Neutrophil (primary cell): ENCODE data around the gene TARBP1.

Experiments
- H3K27ac ChIP-seq: fragments of 200-600 bp; sonication (generic); 2 replicates; pipeline ENCODE4 v1.5.1; 2016; ENCODE audit warnings: mild to moderate bottlenecking, moderate library complexity
- H3K27me3 ChIP-seq: fragments of 200-600 bp; sonication (generic); 2 replicates; pipeline ENCODE4 v1.6.0; 2016; ENCODE audit warnings: mild to moderate bottlenecking
- H3K36me3 ChIP-seq: fragments of 200-600 bp; sonication (generic); 2 replicates; pipeline ENCODE4 v1.5.1; 2017
- H3K4me1 ChIP-seq, 2 experiments: fragments of 200-600 bp in 1 of 2; sonication (generic) in 1 of 2; 1 replicate in 1 of 2; 2 replicates in 1 of 2; pipeline versions ENCODE4 v1.5.1 to v1.6.1; 2013 to 2016; ENCODE audit warnings: low read depth in 1 of 2, low read length in 1 of 2, mild to moderate bottlenecking in 1 of 2, moderate library complexity in 1 of 2; ENCODE audit not compliant: control insufficient read depth in 1 of 2, insufficient read depth in 1 of 2
- H3K4me3 ChIP-seq, 2 experiments: fragments of 200-600 bp in 1 of 2; sonication (generic) in 1 of 2; 1 replicate in 1 of 2; 2 replicates in 1 of 2; pipeline ENCODE4 v1.5.1; 2013 to 2016; ENCODE audit warnings: low read depth in 1 of 2, low read length in 1 of 2, mild to moderate bottlenecking in 1 of 2, moderate library complexity in 1 of 2
- H3K9me3 ChIP-seq: fragments of 200-600 bp; sonication (generic); 2 replicates; pipeline ENCODE4 v1.5.1; 2016
- TF ChIP-seq, protein P1 (sequence below): fragments of 200-600 bp; sonication (generic); IDR thresholded peaks from 2 replicates; pipeline ENCODE4 v1.5.1; 2016; ENCODE audit warnings: antibody characterized with exemption

The TARBP1 gene

DNA sequence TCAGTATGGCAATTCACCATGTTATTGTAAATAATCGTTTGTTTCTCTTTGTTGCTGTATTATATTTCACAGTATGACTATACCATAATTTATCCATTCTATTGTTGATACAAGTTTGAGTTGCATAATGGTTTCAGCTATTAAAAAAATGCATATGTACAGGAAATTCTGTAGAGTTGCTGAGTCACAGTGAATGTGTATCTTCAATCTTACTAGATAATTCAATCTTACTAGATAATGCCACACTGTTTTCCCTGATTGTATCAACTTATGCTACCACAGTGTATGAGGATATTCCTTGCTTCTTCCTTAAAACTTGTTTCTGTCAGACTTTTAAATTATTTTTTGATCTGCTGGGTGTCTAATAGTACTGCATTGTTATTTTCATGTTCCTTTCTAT, 109.2 kb downstream of the TARBP1 start:
- H3K27me3 ChIP-seq = peaks cover 19% of the 10 kb centered on the region
- TF ChIP-seq, protein P1, sequence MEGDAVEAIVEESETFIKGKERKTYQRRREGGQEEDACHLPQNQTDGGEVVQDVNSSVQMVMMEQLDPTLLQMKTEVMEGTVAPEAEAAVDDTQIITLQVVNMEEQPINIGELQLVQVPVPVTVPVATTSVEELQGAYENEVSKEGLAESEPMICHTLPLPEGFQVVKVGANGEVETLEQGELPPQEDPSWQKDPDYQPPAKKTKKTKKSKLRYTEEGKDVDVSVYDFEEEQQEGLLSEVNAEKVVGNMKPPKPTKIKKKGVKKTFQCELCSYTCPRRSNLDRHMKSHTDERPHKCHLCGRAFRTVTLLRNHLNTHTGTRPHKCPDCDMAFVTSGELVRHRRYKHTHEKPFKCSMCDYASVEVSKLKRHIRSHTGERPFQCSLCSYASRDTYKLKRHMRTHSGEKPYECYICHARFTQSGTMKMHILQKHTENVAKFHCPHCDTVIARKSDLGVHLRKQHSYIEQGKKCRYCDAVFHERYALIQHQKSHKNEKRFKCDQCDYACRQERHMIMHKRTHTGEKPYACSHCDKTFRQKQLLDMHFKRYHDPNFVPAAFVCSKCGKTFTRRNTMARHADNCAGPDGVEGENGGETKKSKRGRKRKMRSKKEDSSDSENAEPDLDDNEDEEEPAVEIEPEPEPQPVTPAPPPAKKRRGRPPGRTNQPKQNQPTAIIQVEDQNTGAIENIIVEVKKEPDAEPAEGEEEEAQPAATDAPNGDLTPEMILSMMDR = no peak
- no peak overlapping the region for H3K27ac ChIP-seq
- H3K9me3 ChIP-seq = no peaks in the 10 kb centered on the region
- no peaks in the 10 kb centered on the region for H3K36me3 ChIP-seq
- peaks cover 12 to 15% of the 10 kb centered on the region in 2 experiments for H3K4me1 ChIP-seq
- H3K4me3 ChIP-seq = no peak overlapping the region

DNA sequence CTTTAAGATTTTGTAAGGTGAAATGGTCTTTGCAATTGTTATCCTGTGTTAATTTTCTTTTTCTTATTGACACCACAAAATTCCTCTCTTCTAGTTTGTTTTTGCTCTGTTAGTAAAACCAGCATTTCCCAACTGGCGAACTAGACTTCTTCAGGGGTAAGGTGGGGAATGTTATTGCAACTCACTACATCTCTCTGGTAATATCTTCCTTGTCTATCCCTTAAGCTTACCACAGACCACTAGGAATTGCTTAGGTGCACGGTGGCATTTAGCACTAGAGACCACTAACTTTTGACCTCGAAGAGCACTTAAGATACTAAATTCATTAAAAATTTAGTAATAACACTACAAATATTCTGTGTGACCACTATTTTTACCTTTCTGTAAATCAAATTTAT, 109.9 kb downstream of the TARBP1 start:
- TF ChIP-seq, protein P1 = no peak
- Histone ChIP-seq H3K27ac (no peak overlapping the region), H3K9me3 (no peaks in the 10 kb centered on the region), H3K27me3 (peaks cover 19% of the 10 kb centered on the region), H3K4me1 (peaks cover 7 to 11% of the 10 kb centered on the region in 2 experiments), H3K4me3 (no peak overlapping the region), H3K36me3 (no peaks in the 10 kb centered on the region)

DNA sequence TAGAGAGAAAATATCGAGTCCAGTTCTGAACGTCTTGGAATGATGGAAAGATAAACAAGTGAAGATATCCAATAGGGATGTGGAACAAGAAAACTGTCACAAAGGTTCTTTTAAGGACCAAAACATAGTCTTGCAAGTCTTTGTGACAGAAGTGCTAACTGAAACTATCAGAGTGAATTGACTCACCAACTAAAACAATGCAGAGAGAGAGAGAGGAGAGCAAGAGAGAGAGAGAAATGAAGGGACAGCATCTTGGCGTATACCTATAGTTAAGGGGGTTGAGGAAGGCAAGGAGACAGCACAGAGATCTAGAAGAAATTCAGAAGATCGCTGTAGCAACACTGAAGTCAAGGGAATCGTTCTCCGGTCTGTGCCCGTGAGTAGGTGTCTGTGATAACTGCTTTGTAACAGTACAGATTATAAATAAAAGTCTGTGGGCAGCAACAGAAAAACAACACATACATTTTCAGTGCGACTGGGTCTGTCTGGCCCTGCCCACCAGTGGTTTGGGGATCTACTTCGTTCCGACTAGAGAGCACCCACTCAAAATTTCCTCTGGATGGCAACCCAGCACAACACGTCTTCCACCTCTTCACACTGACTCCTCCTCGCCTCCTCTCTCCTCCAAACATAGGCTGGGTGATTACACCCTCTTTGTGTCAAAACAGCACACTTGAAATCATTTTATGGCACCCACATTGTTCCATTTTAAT, 110.5 kb downstream of the TARBP1 start:
- no peaks in the 10 kb centered on the region for H3K36me3 ChIP-seq
- TF ChIP-seq, protein P1 = no peak
- no peak overlapping the region for H3K27ac ChIP-seq
- H3K9me3 ChIP-seq = no peaks in the 10 kb centered on the region
- H3K27me3 ChIP-seq = peaks cover 19% of the 10 kb centered on the region
- peaks cover 4 to 7% of the 10 kb centered on the region in 2 experiments for H3K4me1 ChIP-seq
- H3K4me3 ChIP-seq = no peak overlapping the region

DNA sequence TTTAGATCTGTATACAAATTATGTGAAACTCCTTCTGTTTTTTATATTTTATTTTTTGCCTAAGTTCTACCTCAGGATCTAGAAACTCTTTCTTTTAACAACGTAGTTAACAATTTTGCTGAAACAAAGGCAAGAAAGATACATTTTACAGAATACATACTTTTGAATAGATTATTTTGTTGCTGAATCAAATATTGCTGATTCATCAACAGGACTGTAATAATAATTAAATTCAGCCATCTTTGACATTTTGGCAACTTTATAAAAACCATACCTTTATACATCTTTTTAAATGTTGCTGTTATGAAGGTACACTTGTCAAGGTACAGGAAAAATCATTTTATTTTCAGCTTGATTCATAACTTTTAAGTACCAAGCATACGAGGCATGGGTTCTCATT, 116.4 kb downstream of the TARBP1 start:
- H3K27me3 ChIP-seq = no peaks in the 10 kb centered on the region
- no peaks in the 10 kb centered on the region for H3K9me3 ChIP-seq
- H3K4me1 ChIP-seq = no peaks in the 10 kb centered on the region
- H3K36me3 ChIP-seq = no peaks in the 10 kb centered on the region
- no peak overlapping the region for H3K27ac ChIP-seq
- TF ChIP-seq, protein P1 = no peak
- H3K4me3 ChIP-seq = no peak overlapping the region

DNA sequence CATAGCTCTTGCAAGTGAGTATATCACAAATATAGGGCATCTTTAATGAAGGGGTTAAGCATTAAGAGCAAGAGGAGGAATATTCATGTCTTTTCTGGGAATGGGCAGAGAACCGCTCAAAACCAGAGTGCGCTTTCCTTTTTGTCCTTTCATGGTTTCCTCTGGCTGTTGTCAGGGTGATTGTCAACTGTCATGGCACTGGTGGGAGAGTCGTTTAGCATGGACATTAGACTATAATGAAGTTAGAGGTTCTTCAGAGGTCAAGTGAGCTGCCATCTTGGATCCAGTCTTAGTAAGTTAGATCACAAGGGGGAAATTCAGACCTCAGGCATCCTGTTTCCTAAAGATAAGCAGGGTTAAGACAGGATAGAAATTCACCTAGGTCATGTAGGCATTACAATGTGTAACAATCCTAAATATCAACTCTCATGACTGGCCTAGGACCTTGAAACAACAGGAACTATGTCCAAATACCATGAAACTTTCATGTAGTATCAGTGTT, 117.8 kb downstream of the TARBP1 start:
- TF ChIP-seq, protein P1 = no peak
- Histone ChIP-seq H3K27ac (no peak overlapping the region), H3K36me3 (no peaks in the 10 kb centered on the region), H3K9me3 (no peaks in the 10 kb centered on the region), H3K4me3 (no peak overlapping the region), H3K4me1 (no peaks in the 10 kb centered on the region), H3K27me3 (no peaks in the 10 kb centered on the region)
